SIG-M5 treated with dmso at 0.1 percent for 504 hours (cell line): ENCODE data around the gene ETNK1.

ENCODE experiments used
- DNase-seq: peaks from one replicate; lab custom pipeline; 2025; ENCODE audit not compliant: unreplicated experiment; lab: John Stamatoyannopoulos, UW

Gene ETNK1

GRCh38 chr12:22631863-22632463, 7.0 kb downstream of the ETNK1 start:
- peak; percentile 30 for DNase-seq

- no peak for DNase-seq
Observed at GRCh38 chr12:22634883-22635282, 9.9 kb downstream of the ETNK1 start.

GRCh38 chr12:22635812-22636211, 10.8 kb downstream of the ETNK1 start:
- DNase-seq, result no peak

- no peak for DNase-seq
Observed at GRCh38 chr12:22640851-22641250, 15.9 kb downstream of the ETNK1 start.

GRCh38 chr12:22641353-22642053, 16.5 kb downstream of the ETNK1 start:
- peak; percentile 30 for DNase-seq

- no peak for DNase-seq
Observed at GRCh38 chr12:22648668-22649067, 23.7 kb downstream of the ETNK1 start.

- peak; percentile 41 for DNase-seq
Observed at GRCh38 chr12:22653075-22653474, 28.1 kb downstream of the ETNK1 start.

- DNase-seq, result no peak
Observed at GRCh38 chr12:22653791-22654190, 28.8 kb downstream of the ETNK1 start.

- peak; percentile 13 for DNase-seq
Observed at GRCh38 chr12:22656376-22656775, 31.4 kb downstream of the ETNK1 start.

GRCh38 chr12:22656831-22657230, 31.9 kb downstream of the ETNK1 start:
- no peak for DNase-seq

- no peak for DNase-seq
Observed at GRCh38 chr12:22657538-22657937, 32.6 kb downstream of the ETNK1 start.

GRCh38 chr12:22658214-22658613, 33.2 kb downstream of the ETNK1 start:
- no peak for DNase-seq

GRCh38 chr12:22662356-22662755, 37.4 kb downstream of the ETNK1 start:
- DNase-seq, result no peak

GRCh38 chr12:22665476-22665875, 40.5 kb downstream of the ETNK1 start:
- no peak for DNase-seq

- DNase-seq, result no peak
Observed at GRCh38 chr12:22667122-22667521, 42.2 kb downstream of the ETNK1 start.

GRCh38 chr12:22668441-22668840, 43.5 kb downstream of the ETNK1 start:
- no peak for DNase-seq

GRCh38 chr12:22670762-22671161, 45.8 kb downstream of the ETNK1 start:
- DNase-seq, result no peak

- DNase-seq, result no peak
Observed at GRCh38 chr12:22672951-22673350, 48.0 kb downstream of the ETNK1 start.

GRCh38 chr12:22677781-22678574, 53.0 kb downstream of the ETNK1 start:
- DNase-seq, result peak; percentile 61

GRCh38 chr12:22682663-22683062, 57.7 kb downstream of the ETNK1 start:
- DNase-seq, result no peak

- DNase-seq, result no peak
Observed at GRCh38 chr12:22683131-22683530, 58.2 kb downstream of the ETNK1 start.
